Muscle of leg (tissue), 11 donors: ENCODE results near the gene RBL1. TPM values are rescaled to one million over a fixed set of nuclear protein-coding genes. Genes with fewer than 3 reads are reported as not detected.
A peak's percentile ranks its signal among the peaks of the same experiment; 100 is the strongest.
"Not testable (repeated sequence)": the region's sequence is repeated elsewhere in the genome, so short reads cannot be mapped to it uniquely, and the experiment has no call there.

Experiments
- DNase-seq: peaks from one replicate; pipeline ENCODE4 v3.0.0; 2013
- H3K27ac ChIP-seq: one replicate; pipeline ENCODE4 v1.5.1; 2013; ENCODE audit warnings: mild to moderate bottlenecking, low read length, control low read depth
- H3K27me3 ChIP-seq: one replicate; pipeline ENCODE4 v1.6.1; 2013; ENCODE audit warnings: low read length; ENCODE audit not compliant: control insufficient read depth, insufficient read depth
- H3K36me3 ChIP-seq: one replicate; pipeline ENCODE4 v1.6.1; 2013; ENCODE audit warnings: low read length; ENCODE audit not compliant: control insufficient read depth, insufficient read depth
- H3K4me1 ChIP-seq: one replicate; pipeline ENCODE4 v1.6.1; 2013; ENCODE audit warnings: low read length; ENCODE audit not compliant: control insufficient read depth, insufficient read depth
- H3K4me3 ChIP-seq: one replicate; pipeline ENCODE4 v1.5.1; 2013; ENCODE audit warnings: low read length, control low read depth
- H3K9me3 ChIP-seq: replicated peaks from 2 replicates; pipeline ENCODE4 v1.6.1; 2013; ENCODE audit warnings: low read depth, low read length; ENCODE audit not compliant: control insufficient read depth
- WGBS: methylation state at CpG from one replicate; pipeline ENCODE4 v1.1.5; 2013; ENCODE audit warnings: missing lambda C conversion rate; ENCODE audit not compliant: insufficient coverage; 5-methylcytosine and 5-hydroxymethylcytosine counted together
- polyA plus RNA-seq, 8 donors: library from polyadenylated mRNA; unstranded; fragments of 120-200 nt; gene quantifications; one replicate each; pipeline versions ENCODE4 v1.2.1 to v1.2.3, GENCODE V29; 2013; ENCODE audit warnings: inconsistent platforms in 1 of 8, low replicate concordance in 1 of 8; ENCODE audit not compliant: insufficient read length in 8 of 8, insufficient read depth in 1 of 8
- total RNA-seq: library from RNA; stranded (reverse); fragments of 120-200 nt; gene quantifications from one replicate; pipeline ENCODE4 v1.2.4, GENCODE V29; 2013

The RBL1 gene
- total and polyA plus RNA-seq, 9 donors = 4.9 to 10.8 (median 8.0) TPM

- no peaks in the 10 kb centered on the region for H3K27me3 ChIP-seq
- no peak overlapping the region for H3K4me3 ChIP-seq
- DNase-seq = no peak
- H3K9me3 ChIP-seq = no peaks in the 10 kb centered on the region
- H3K36me3 ChIP-seq = no peaks in the 10 kb centered on the region
- H3K4me1 ChIP-seq = no peaks in the 10 kb centered on the region
- no peak overlapping the region for H3K27ac ChIP-seq
- no CpG with 5 or more reads among the region's 3 CpGs for WGBS
Measured at GRCh38 chr20:36974660-36975059, 121.1 kb downstream of the RBL1 start.

- WGBS = no CpG with 5 or more reads among the region's 1 CpG
- Histone ChIP-seq H3K4me3 (no peak overlapping the region), H3K27me3 (no peaks in the 10 kb centered on the region), H3K4me1 (no peaks in the 10 kb centered on the region), H3K9me3 (no peaks in the 10 kb centered on the region), H3K27ac (no peak overlapping the region), H3K36me3 (no peaks in the 10 kb centered on the region)
- DNase-seq = no peak
Measured at GRCh38 chr20:36971103-36971502, 124.7 kb downstream of the RBL1 start.

- 69% methylated on average over 7 of the region's 10 CpGs for WGBS
- no peaks in the 10 kb centered on the region for H3K9me3 ChIP-seq
- H3K4me3 ChIP-seq = no peak overlapping the region
- no peaks in the 10 kb centered on the region for H3K4me1 ChIP-seq
- no peaks in the 10 kb centered on the region for H3K27me3 ChIP-seq
- H3K27ac ChIP-seq = no peak overlapping the region
- H3K36me3 ChIP-seq = no peaks in the 10 kb centered on the region
- DNase-seq = no peak
Measured at GRCh38 chr20:36969478-36970186, 126.2 kb downstream of the RBL1 start.

GRCh38 chr20:36969051-36969450 lies 126.7 kb downstream of the RBL1 start:
- no peaks in the 10 kb centered on the region for H3K4me1 ChIP-seq
- 82% methylated on average over 4 of the region's 4 CpGs for WGBS
- H3K36me3 ChIP-seq = no peaks in the 10 kb centered on the region
- H3K27me3 ChIP-seq = no peaks in the 10 kb centered on the region
- H3K4me3 ChIP-seq = no peak overlapping the region
- H3K27ac ChIP-seq = no peak overlapping the region
- no peaks in the 10 kb centered on the region for H3K9me3 ChIP-seq
- DNase-seq = peak; percentile 52

- DNase-seq = no peak
Measured at GRCh38 chr20:36967636-36968035, 128.2 kb downstream of the RBL1 start.

GRCh38 chr20:36966965-36967364 lies 128.8 kb downstream of the RBL1 start:
- H3K36me3 ChIP-seq, H3K9me3 ChIP-seq, DNase-seq, H3K27ac ChIP-seq, H3K27me3 ChIP-seq, H3K4me1 ChIP-seq, H3K4me3 ChIP-seq: not testable (repeated sequence)
- 100% methylated on average over 1 of the region's 3 CpGs for WGBS

More at GRCh38 chr20:36967636-36968035, 128.2 kb downstream of the RBL1 start:
- 79% methylated on average over 4 of the region's 5 CpGs for WGBS
- H3K27me3 ChIP-seq = no peaks in the 10 kb centered on the region
- H3K36me3 ChIP-seq = no peaks in the 10 kb centered on the region
- H3K4me3 ChIP-seq = no peak overlapping the region
- H3K27ac ChIP-seq = no peak overlapping the region
- peaks cover 2% of the 10 kb centered on the region for H3K9me3 ChIP-seq
- no peaks in the 10 kb centered on the region for H3K4me1 ChIP-seq

- H3K4me1 ChIP-seq, DNase-seq, H3K27ac ChIP-seq, H3K9me3 ChIP-seq, H3K27me3 ChIP-seq, H3K4me3 ChIP-seq, H3K36me3 ChIP-seq: not testable (repeated sequence)
- WGBS = 92% methylated on average over 6 of the region's 9 CpGs
Measured at GRCh38 chr20:36962354-36962941, 133.3 kb downstream of the RBL1 start.

GRCh38 chr20:36959242-36959641 lies 136.6 kb downstream of the RBL1 start:
- no peak overlapping the region for H3K27ac ChIP-seq
- no peak for DNase-seq
- no peaks in the 10 kb centered on the region for H3K27me3 ChIP-seq
- H3K36me3 ChIP-seq = no peaks in the 10 kb centered on the region
- peaks cover 3% of the 10 kb centered on the region for H3K4me1 ChIP-seq
- 73% methylated on average over 3 of the region's 4 CpGs for WGBS
- H3K4me3 ChIP-seq = no peak overlapping the region
- peaks cover 4% of the 10 kb centered on the region for H3K9me3 ChIP-seq

- no peak overlapping the region for H3K4me3 ChIP-seq
- H3K27me3 ChIP-seq = no peaks in the 10 kb centered on the region
- WGBS = 84% methylated on average over 8 of the region's 10 CpGs
- peak; percentile 71 for DNase-seq
- H3K4me1 ChIP-seq = peaks cover 3% of the 10 kb centered on the region
- no peaks in the 10 kb centered on the region for H3K36me3 ChIP-seq
- peaks cover 4% of the 10 kb centered on the region for H3K9me3 ChIP-seq
- no peak overlapping the region for H3K27ac ChIP-seq
Measured at GRCh38 chr20:36957875-36958667, 137.7 kb downstream of the RBL1 start.

- WGBS = no CpG with 5 or more reads among the region's 2 CpGs
- Histone ChIP-seq H3K4me3 (no peak overlapping the region), H3K27ac (no peak overlapping the region), H3K9me3 (no peaks in the 10 kb centered on the region), H3K36me3 (no peaks in the 10 kb centered on the region), H3K4me1 (peaks cover 9% of the 10 kb centered on the region), H3K27me3 (no peaks in the 10 kb centered on the region)
- DNase-seq = no peak
Measured at GRCh38 chr20:36956674-36957073, 139.1 kb downstream of the RBL1 start.
